ENCODE results near the gene CLRN3. TPM values are rescaled to one million over a fixed set of nuclear protein-coding genes. Genes with fewer than 3 reads are reported as not detected.

Gene CLRN3
- polyA plus RNA-seq, 2 of the 4 experiments (the other 2 are of a cell fraction): 0.08 TPM; not detected in 1

GRCh38 chr10:127850944-127851343 is 41.8 kb downstream of the CLRN3 start:
- ChIA-PET CTCF (interaction anchor here (0.6 to 2.5 kb wide), 3 partner anchors 12 to 278 kb away, joined by 3 to 12 read pairs (median 4); no protein-coding TSS in a partner anchor), POLR2A (no interaction called here)
- Histone ChIP-seq H3K4me2 (no peak overlapping the region), H3K27ac (no peak overlapping the region), H3K9me3 (no peaks in the 10 kb centered on the region), H3K4me1 (no peaks in the 10 kb centered on the region), H3K4me3 (no peak overlapping the region)
- DNase-seq (ENCODE audit: low read depth in 1 of 2, low spot score in 1 of 2) (no peak), FAIRE-seq (no peak), ATAC-seq (no peak)
- TF ChIP-seq BCL3 (IDR thresholded peaks at IDR 0.05) (no peak), MAFK (IDR thresholded peaks at IDR 0.05; ENCODE audit: partially characterized antibody) (no peak), ATOH8 (CRISPR knock-in tag; IDR thresholded peaks at IDR 0.05; ENCODE audit: low read depth) (no peak), CTCF (IDR thresholded peaks at IDR 0.05) (no peak), BHLHE40 (IDR thresholded peaks at IDR 0.05; ENCODE audit: low read depth, low read length) (no peak), CEBPB (IDR thresholded peaks at IDR 0.05) (no peak), FOSL2 (IDR thresholded peaks at IDR 0.05) (no peak), FOSL2 (CRISPR knock-in tag; IDR thresholded peaks at IDR 0.05) (no peak), HDAC2 (IDR thresholded peaks at IDR 0.05) (no peak), HMGXB4 (CRISPR knock-in tag; IDR thresholded peaks at IDR 0.05; ENCODE audit: borderline replicate concordance) (no peak), ZFP36 (IDR thresholded peaks at IDR 0.05; ENCODE audit: borderline replicate concordance, partially characterized antibody) (no peak), ZSCAN20 (CRISPR knock-in tag; IDR thresholded peaks at IDR 0.05) (no peak), JUNB (IDR thresholded peaks at IDR 0.05) (no peak), TFCP2L1 (CRISPR knock-in tag; IDR thresholded peaks at IDR 0.05) (no peak), JUN (IDR thresholded peaks at IDR 0.05) (no peak), HOXA7 (CRISPR knock-in tag; IDR thresholded peaks at IDR 0.05) (no peak), SREBF2 (IDR thresholded peaks at IDR 0.05) (no peak)
- WGBS (ENCODE audit: missing lambda C conversion rate): 36% methylated on average over 8 of the region's 10 CpGs

- Histone ChIP-seq H3K4me1 (no peaks in the 10 kb centered on the region), H3K4me2 (no peak overlapping the region), H3K4me3 (no peak overlapping the region), H3K9me3 (no peaks in the 10 kb centered on the region), H3K27ac (no peak overlapping the region)
- no peak for ATAC-seq
- DNase-seq (ENCODE audit: low read depth in 1 of 2, low spot score in 1 of 2): no peak
- no peak for FAIRE-seq
- WGBS (ENCODE audit: missing lambda C conversion rate): 33% methylated on average over 8 of the region's 8 CpGs
- ChIA-PET CTCF (interaction anchor here (0.6 to 2.5 kb wide), 3 partner anchors 13 to 408 kb away, joined by 3 to 12 read pairs (median 4); no protein-coding TSS in a partner anchor), POLR2A (no interaction called here)
- no peak for TF ChIP-seq RNF2 (IDR thresholded peaks at IDR 0.05; ENCODE audit: borderline replicate concordance, low read depth)
- TF ChIP-seq ZC3H11A (IDR thresholded peaks at IDR 0.05): no peak
- TF ChIP-seq NPAS2 (CRISPR knock-in tag; IDR thresholded peaks at IDR 0.05; ENCODE audit: borderline replicate concordance): no peak
- no peak for TF ChIP-seq CTCF (IDR thresholded peaks at IDR 0.05)
- TF ChIP-seq HOXB13 (CRISPR knock-in tag; IDR thresholded peaks at IDR 0.05; ENCODE audit: low read depth): no peak
- TF ChIP-seq SMC3 (IDR thresholded peaks at IDR 0.05): no peak
- no peak for TF ChIP-seq BHLHE40 (IDR thresholded peaks at IDR 0.05; ENCODE audit: low read depth, low read length)
- no peak for TF ChIP-seq HOXB5 (CRISPR knock-in tag; IDR thresholded peaks at IDR 0.05)
- TF ChIP-seq JUN (IDR thresholded peaks at IDR 0.05): no peak
- no peak for TF ChIP-seq HOXA7 (CRISPR knock-in tag; IDR thresholded peaks at IDR 0.05)
- no peak for TF ChIP-seq GATA3 (IDR thresholded peaks at IDR 0.05; ENCODE audit: borderline replicate concordance)
- no peak for TF ChIP-seq FOSB (CRISPR knock-in tag; IDR thresholded peaks at IDR 0.05)
- no peak for TF ChIP-seq KDM1A (IDR thresholded peaks at IDR 0.05; ENCODE audit: low read depth)
- TF ChIP-seq EHF (CRISPR knock-in tag; IDR thresholded peaks at IDR 0.05): no peak
- TF ChIP-seq POLR2AphosphoS2 (conservative IDR thresholded peaks at IDR 0.05; ENCODE audit: low read length): no peak
- TF ChIP-seq MAX (IDR thresholded peaks at IDR 0.05): no peak
- TF ChIP-seq MYC (IDR thresholded peaks at IDR 0.05; ENCODE audit: borderline replicate concordance, low read length): no peak
- no peak for TF ChIP-seq POLR2A (IDR thresholded peaks at IDR 0.05; ENCODE audit: low read length)
- TF ChIP-seq EP300 (IDR thresholded peaks at IDR 0.05): no peak
These were observed 42.8 kb downstream of the CLRN3 start for GRCh38 chr10:127849921-127850320.

Data from A549 (cell line).